SU-DHL-6 (cell line): ENCODE results near the gene CCAR1.
"Not testable (repeated sequence)": the region's sequence is repeated elsewhere in the genome, so short reads cannot be mapped to it uniquely, and the experiment has no call there.

Source experiments
- H2AFZ ChIP-seq: fragments of 200-600 bp; sonication (generic); 2 replicates; pipeline ENCODE4 v1.6.1; 2014; ENCODE audit warnings: low read depth, mild to moderate bottlenecking, moderate library complexity, mixed read lengths, antibody characterized with exemption, low read length; ENCODE audit not compliant: severe bottlenecking
- H3F3A ChIP-seq: fragments of 200-600 bp; shearing (Covaris generic); 2 replicates; pipeline ENCODE4 v1.6.0; 2016; ENCODE audit warnings: antibody characterized with exemption, mild to moderate bottlenecking; ENCODE audit not compliant: insufficient read depth
- H3K27ac ChIP-seq: fragments of 200-600 bp; sonication (generic); 2 replicates; pipeline ENCODE4 v1.5.1; 2016; ENCODE audit warnings: low read depth, mild to moderate bottlenecking, low read length, moderate library complexity, mixed read lengths
- H3K27me3 ChIP-seq: fragments of 200-600 bp; sonication (generic), shearing (Covaris generic); 2 replicates; pipeline ENCODE4 v1.6.0; 2014; ENCODE audit warnings: mild to moderate bottlenecking, low read length
- H3K36me3 ChIP-seq: fragments of 200-600 bp; sonication (generic); 2 replicates; pipeline ENCODE4 v1.6.1; 2014; ENCODE audit warnings: mild to moderate bottlenecking, low read length, mixed read lengths
- H3K4me2 ChIP-seq: fragments of 300-600, 200-600 bp; shearing (Covaris generic), sonication (generic); 2 replicates; pipeline ENCODE4 v1.6.0; 2014; ENCODE audit warnings: low read length, low read depth, mild to moderate bottlenecking; ENCODE audit not compliant: poor library complexity, severe bottlenecking
- H3K4me3 ChIP-seq: fragments of 200-600 bp; sonication (generic); 2 replicates; pipeline ENCODE4 v1.5.1; 2014; ENCODE audit warnings: antibody characterized with exemption, low read length, mild to moderate bottlenecking, mixed read lengths; ENCODE audit not compliant: insufficient read depth, poor library complexity, severe bottlenecking
- H3K79me2 ChIP-seq: fragments of 200-600 bp; sonication (generic); 2 replicates; pipeline ENCODE4 v1.6.1; 2014; ENCODE audit warnings: mild to moderate bottlenecking, low read length, moderate library complexity; ENCODE audit not compliant: insufficient read depth
- H3K9ac ChIP-seq: fragments of 200-600 bp; sonication (generic); 2 replicates; pipeline ENCODE4 v1.7.0; 2014; ENCODE audit warnings: mild to moderate bottlenecking, low read length
- H3K9me2 ChIP-seq: fragments of 200-600 bp; sonication (generic); replicated peaks from 2 replicates; pipeline ENCODE4 v1.6.1; 2014; ENCODE audit warnings: low read length; ENCODE audit not compliant: insufficient read depth
- H3K9me3 ChIP-seq: fragments of 200-600 bp; sonication (generic); 2 replicates; pipeline ENCODE4 v1.6.1; 2014; ENCODE audit warnings: low read length, mixed read lengths; ENCODE audit not compliant: insufficient read depth
- H4K20me1 ChIP-seq: fragments of 200-600 bp; sonication (generic); 2 replicates; pipeline ENCODE4 v1.6.1; 2014; ENCODE audit warnings: low read depth, mild to moderate bottlenecking, antibody characterized with exemption, low read length, moderate library complexity, mixed read lengths
- EZH2phosphoT487 ChIP-seq: fragments of 200-600 bp; sonication (generic), shearing (Covaris generic); conservative IDR thresholded peaks from 2 replicates; pipeline ENCODE4 v1.6.1; 2018; ENCODE audit warnings: mild to moderate bottlenecking, antibody characterized with exemption, low read length, moderate library complexity, mixed read lengths
- TF ChIP-seq, protein P1 (sequence below): fragments of 200-600 bp; sonication (generic); IDR thresholded peaks from one replicate; pipeline ENCODE4 v1.5.1; 2017; ENCODE audit warnings: antibody characterized with exemption, mild to moderate bottlenecking, low read length, moderate library complexity; ENCODE audit not compliant: insufficient read depth, poor library complexity, severe bottlenecking

The CCAR1 gene

DNA sequence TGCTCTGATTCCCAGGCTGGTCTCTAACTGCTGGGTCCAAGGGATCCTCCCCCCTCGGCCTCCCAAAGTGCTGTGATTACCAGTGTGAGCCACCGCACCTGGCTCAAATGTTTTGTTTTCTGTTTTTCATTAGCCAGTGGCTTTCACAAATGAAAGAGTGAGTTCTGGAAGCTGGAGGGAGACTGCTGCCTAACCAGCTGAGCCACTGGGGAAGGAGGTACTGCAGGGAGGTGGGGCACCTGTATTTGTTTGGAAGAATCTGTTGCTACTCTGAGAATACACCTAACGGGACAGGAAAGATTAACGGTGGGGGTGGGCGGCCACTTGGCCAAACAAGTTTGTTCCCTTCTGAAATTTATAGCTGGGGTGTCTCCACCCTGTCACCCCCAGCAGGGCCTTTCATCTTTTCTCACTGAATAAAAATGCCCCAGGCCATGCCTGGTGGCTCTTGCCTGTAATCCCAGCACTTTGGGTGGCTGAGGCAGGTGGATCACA lies 111.0 kb downstream of the CCAR1 start:
- Histone ChIP-seq H3K79me2 (no peaks in the 10 kb centered on the region), H3K36me3 (no peaks in the 10 kb centered on the region)
- TF ChIP-seq, protein P1, sequence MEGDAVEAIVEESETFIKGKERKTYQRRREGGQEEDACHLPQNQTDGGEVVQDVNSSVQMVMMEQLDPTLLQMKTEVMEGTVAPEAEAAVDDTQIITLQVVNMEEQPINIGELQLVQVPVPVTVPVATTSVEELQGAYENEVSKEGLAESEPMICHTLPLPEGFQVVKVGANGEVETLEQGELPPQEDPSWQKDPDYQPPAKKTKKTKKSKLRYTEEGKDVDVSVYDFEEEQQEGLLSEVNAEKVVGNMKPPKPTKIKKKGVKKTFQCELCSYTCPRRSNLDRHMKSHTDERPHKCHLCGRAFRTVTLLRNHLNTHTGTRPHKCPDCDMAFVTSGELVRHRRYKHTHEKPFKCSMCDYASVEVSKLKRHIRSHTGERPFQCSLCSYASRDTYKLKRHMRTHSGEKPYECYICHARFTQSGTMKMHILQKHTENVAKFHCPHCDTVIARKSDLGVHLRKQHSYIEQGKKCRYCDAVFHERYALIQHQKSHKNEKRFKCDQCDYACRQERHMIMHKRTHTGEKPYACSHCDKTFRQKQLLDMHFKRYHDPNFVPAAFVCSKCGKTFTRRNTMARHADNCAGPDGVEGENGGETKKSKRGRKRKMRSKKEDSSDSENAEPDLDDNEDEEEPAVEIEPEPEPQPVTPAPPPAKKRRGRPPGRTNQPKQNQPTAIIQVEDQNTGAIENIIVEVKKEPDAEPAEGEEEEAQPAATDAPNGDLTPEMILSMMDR: no peak
- TF ChIP-seq EZH2phosphoT487: no peak

DNA sequence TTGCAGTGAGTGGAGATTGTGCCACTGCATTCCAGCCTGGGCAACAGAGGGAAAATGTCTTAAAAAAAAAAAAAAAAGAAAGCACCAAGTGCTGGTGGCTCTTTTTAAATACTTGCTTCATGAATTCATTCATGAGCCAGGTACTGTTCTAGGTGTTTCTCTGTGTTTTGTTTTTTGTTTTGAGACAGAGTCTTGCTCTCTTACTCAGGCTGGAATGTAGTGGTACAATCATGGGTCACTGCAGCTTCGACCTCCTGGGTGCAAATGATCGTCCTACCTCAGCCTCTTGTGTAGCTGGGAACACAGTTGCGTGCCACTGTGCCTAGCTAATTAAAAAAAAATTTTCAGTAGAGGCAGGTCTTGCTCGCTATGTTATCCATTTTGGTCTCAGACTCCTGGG lies 111.6 kb downstream of the CCAR1 start:
- no peaks in the 10 kb centered on the region for H3K9me2 ChIP-seq
- H2AFZ ChIP-seq: no peak overlapping the region
- H3F3A ChIP-seq: no peaks in the 10 kb centered on the region; the same call in 1 of the 2 replicates
- H3K4me2 ChIP-seq: no peak overlapping the region
- no peak for TF ChIP-seq EZH2phosphoT487
- TF ChIP-seq, protein P1: no peak
- no peaks in the 10 kb centered on the region for H3K79me2 ChIP-seq
- no peaks in the 10 kb centered on the region for H3K9me3 ChIP-seq
- H3K4me3 ChIP-seq: no peak overlapping the region
- H3K36me3 ChIP-seq: no peaks in the 10 kb centered on the region
- H3K27me3 ChIP-seq: no peaks in the 10 kb centered on the region
- H3K9ac ChIP-seq: no peak overlapping the region
- no peaks in the 10 kb centered on the region for H4K20me1 ChIP-seq
- H3K27ac ChIP-seq: no peak overlapping the region

More for the DNA sequence above, 111.0 kb downstream of the CCAR1 start:
- no peaks in the 10 kb centered on the region for H3K27me3 ChIP-seq
- no peaks in the 10 kb centered on the region; the same call in 1 of the 2 replicates for H3F3A ChIP-seq
- H3K9me2 ChIP-seq: no peaks in the 10 kb centered on the region
- H2AFZ ChIP-seq: no peak overlapping the region
- no peaks in the 10 kb centered on the region for H3K9me3 ChIP-seq
- H3K4me3 ChIP-seq: no peak overlapping the region
- H4K20me1 ChIP-seq: no peaks in the 10 kb centered on the region
- no peak overlapping the region for H3K27ac ChIP-seq
- H3K9ac ChIP-seq: no peak overlapping the region
- H3K4me2 ChIP-seq: no peak overlapping the region

DNA sequence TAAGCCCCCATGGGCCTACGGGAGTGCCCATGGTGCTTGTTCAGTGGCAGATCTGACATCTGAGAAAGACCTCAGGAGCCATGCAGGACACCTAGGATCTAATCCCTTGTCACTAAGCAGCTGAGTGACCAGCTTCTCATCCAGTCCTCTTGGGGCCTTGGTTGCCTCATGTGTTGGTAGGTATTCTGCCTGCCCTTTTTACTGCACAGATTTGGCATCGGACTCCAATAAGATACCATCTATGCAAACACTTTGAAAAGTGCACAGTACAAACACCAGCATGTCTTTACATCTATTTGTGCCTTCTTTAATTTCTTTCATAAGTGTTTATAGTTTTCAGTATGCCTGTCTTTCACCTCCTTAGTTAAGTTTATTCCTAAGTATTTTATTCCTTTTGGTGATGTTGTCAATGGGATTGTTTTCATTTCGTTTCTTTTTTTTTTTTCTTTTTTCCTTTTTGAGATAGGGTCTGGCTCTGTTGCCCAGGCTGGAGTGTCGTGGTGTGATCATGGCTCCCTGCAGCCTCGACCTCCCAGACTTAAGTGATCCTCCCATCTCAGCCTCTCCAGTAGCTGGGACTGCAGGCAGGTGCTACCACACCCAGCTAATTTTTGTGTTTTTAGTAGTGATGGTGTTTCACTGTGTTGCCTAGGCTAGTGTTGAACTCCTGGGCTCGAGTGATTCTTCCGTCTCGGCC lies 116.7 kb downstream of the CCAR1 start:
- no peaks in the 10 kb centered on the region for H3K36me3 ChIP-seq
- no peak overlapping the region for H3K4me2 ChIP-seq
- H3K9ac ChIP-seq: no peak overlapping the region
- TF ChIP-seq, protein P1: no peak
- no peak for TF ChIP-seq EZH2phosphoT487
- H2AFZ ChIP-seq: no peak overlapping the region
- no peaks in the 10 kb centered on the region for H4K20me1 ChIP-seq
- H3K27me3 ChIP-seq: no peaks in the 10 kb centered on the region
- no peaks in the 10 kb centered on the region for H3K9me3 ChIP-seq
- H3F3A ChIP-seq: no peaks in the 10 kb centered on the region
- no peaks in the 10 kb centered on the region for H3K79me2 ChIP-seq
- no peaks in the 10 kb centered on the region for H3K9me2 ChIP-seq
- H3K4me3 ChIP-seq: no peak overlapping the region
- no peak overlapping the region for H3K27ac ChIP-seq

DNA sequence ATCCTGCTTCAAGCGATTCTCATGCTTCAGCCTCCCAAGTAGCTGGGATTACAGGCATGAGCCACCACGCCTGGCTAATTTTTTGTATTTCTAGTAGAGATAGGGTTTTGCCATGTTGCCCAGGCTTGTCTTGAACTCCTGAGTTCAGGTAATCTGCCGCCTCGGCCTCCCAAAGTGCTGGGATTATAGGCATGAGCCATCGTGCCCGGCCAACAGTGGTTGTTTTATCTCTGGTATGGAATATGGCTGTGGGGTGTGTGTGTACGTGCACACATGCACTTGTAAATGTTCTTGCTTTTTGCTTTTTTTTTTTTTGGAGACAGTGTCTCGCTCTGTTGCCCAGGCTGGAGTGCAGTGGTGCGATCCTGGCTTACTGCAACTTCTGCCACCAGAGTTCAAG lies 119.6 kb downstream of the CCAR1 start:
- not testable (repeated sequence) for H3K9me3 ChIP-seq, H3K4me2 ChIP-seq, H3K9me2 ChIP-seq, H4K20me1 ChIP-seq, H3K27me3 ChIP-seq, H2AFZ ChIP-seq, H3K27ac ChIP-seq, H3K79me2 ChIP-seq, H3K4me3 ChIP-seq, H3K36me3 ChIP-seq, H3F3A ChIP-seq, H3K9ac ChIP-seq
